H1 (cell line): Measurements from ENCODE around the gene MAGI2. TPM values are rescaled to one million over a fixed set of nuclear protein-coding genes. Genes with fewer than 3 reads are reported as not detected.

Experiments
- CTCF ChIA-PET: fragments of 300-600 bp; sonication (Branson Sonifier 250); formaldehyde crosslinking; loops from one replicate; lab custom pipeline; 2021; ENCODE audit not compliant: partially characterized antibody; lab: Charles Lee
- POLR2A ChIA-PET: fragments of 300-600 bp; sonication (Branson Sonifier 250); formaldehyde crosslinking; loops from one replicate; lab custom pipeline; 2021; ENCODE audit warnings: inconsistent platforms; ENCODE audit not compliant: partially characterized antibody; lab: Charles Lee
- DNase-seq, 2 experiments: peaks; one replicate each; pipeline versions ENCODE4 v3.0.0 to v3.0.0-alpha.2; 2010 to 2022; ENCODE audit warnings: low spot score in 2 of 2, low read depth in 1 of 2, mixed read lengths in 1 of 2
- FAIRE-seq: peaks from 2 replicates; lab custom pipeline; 2011; peaks lifted over from hg19 to GRCh38; lab: Jason Lieb, UNC
- H2AFZ ChIP-seq: 2 replicates; pipeline ENCODE4 v1.8.1; 2012; ENCODE audit warnings: low read length, inconsistent platforms
- H2AK5ac ChIP-seq: 2 replicates; pipeline ENCODE4 v1.6.1; 2013; ENCODE audit warnings: low read depth, low read length
- H2BK120ac ChIP-seq: replicated peaks from 2 replicates; pipeline ENCODE3; 2013; ENCODE audit warnings: low read depth, low read length, inconsistent platforms
- H2BK12ac ChIP-seq: 2 replicates; pipeline ENCODE4 v1.6.1; 2013; ENCODE audit warnings: low read depth, low read length
- H2BK15ac ChIP-seq: 2 replicates; pipeline ENCODE4 v1.6.1; 2013; ENCODE audit warnings: low read length
- H2BK20ac ChIP-seq: 2 replicates; pipeline ENCODE4 v1.6.1; 2013; ENCODE audit warnings: low read length
- H2BK5ac ChIP-seq: 2 replicates; pipeline ENCODE4 v1.6.1; 2013; ENCODE audit warnings: low read depth, low read length
- H3K14ac ChIP-seq: 2 replicates; pipeline ENCODE4 v1.6.1; 2013; ENCODE audit warnings: inconsistent platforms; ENCODE audit not compliant: insufficient read length
- H3K18ac ChIP-seq: 2 replicates; pipeline ENCODE4 v1.6.1; 2013; ENCODE audit warnings: low read length; ENCODE audit errors: extremely low read depth
- H3K23ac ChIP-seq: 2 replicates; pipeline ENCODE4 v1.6.1; 2013; ENCODE audit warnings: inconsistent platforms; ENCODE audit not compliant: insufficient read length
- H3K23me2 ChIP-seq: 2 replicates; pipeline ENCODE4 v1.6.1; 2013; ENCODE audit warnings: low read depth, low read length
- H3K27ac ChIP-seq: 2 replicates; pipeline ENCODE4 v1.6.1; 2011; ENCODE audit warnings: low read depth, low read length, inconsistent platforms
- H3K27me3 ChIP-seq, 4 experiments: replicated peaks in 1 of 4; 1 replicate in 1 of 4; 2 replicates in 3 of 4; pipeline versions ENCODE4 v1.6.1 to v1.8.1; 2011 to 2013; ENCODE audit warnings: low read length in 3 of 4, mild to moderate bottlenecking in 3 of 4, inconsistent platforms in 2 of 4, mixed read lengths in 2 of 4, moderate library complexity in 1 of 4; ENCODE audit not compliant: control insufficient read depth in 3 of 4, insufficient read depth in 3 of 4; ENCODE audit errors: extremely low read depth in 1 of 4
- H3K36me3 ChIP-seq, 4 experiments: 2 replicates each; pipeline versions ENCODE4 v1.6.1 to v1.8.1; 2011 to 2013; ENCODE audit warnings: mild to moderate bottlenecking in 4 of 4, low read length in 3 of 4, moderate library complexity in 2 of 4, control low read depth in 1 of 4, inconsistent platforms in 1 of 4; ENCODE audit not compliant: insufficient read depth in 4 of 4, control insufficient read depth in 2 of 4
- H3K4ac ChIP-seq: replicated peaks from 2 replicates; pipeline ENCODE3; 2013; ENCODE audit warnings: low read length, low read depth, mixed read lengths, inconsistent platforms; ENCODE audit not compliant: insufficient read length
- H3K4me1 ChIP-seq, 4 experiments: replicated peaks in 1 of 4; 1 replicate in 1 of 4; 2 replicates in 3 of 4; pipeline versions ENCODE4 v1.6.1 to v1.8.1; 2011 to 2013; ENCODE audit warnings: low read length in 3 of 4, inconsistent platforms in 2 of 4, mixed read lengths in 1 of 4; ENCODE audit not compliant: insufficient read depth in 4 of 4, control insufficient read depth in 3 of 4
- H3K4me2 ChIP-seq, 2 experiments: 2 replicates each; pipeline versions ENCODE4 v1.6.1 to v1.8.1; 2011 to 2013; ENCODE audit warnings: low read depth in 2 of 2, low read length in 2 of 2, control low read depth in 1 of 2, inconsistent platforms in 1 of 2, mild to moderate bottlenecking in 1 of 2; ENCODE audit not compliant: insufficient read depth in 1 of 2
- H3K4me3 ChIP-seq, 4 experiments: fragments of 200-600, 300-600 bp in 1 of 4; sonication (generic), shearing (Covaris generic), sonication (Bioruptor Twin) in 1 of 4; 2 replicates each; pipeline versions ENCODE4 v1.5.1 to v1.8.1; 2011 to 2016; ENCODE audit warnings: low read length in 4 of 4, low read depth in 3 of 4, control low read depth in 2 of 4, inconsistent platforms in 2 of 4, mild to moderate bottlenecking in 2 of 4, mixed read lengths in 1 of 4, moderate library complexity in 1 of 4; ENCODE audit not compliant: insufficient read depth in 2 of 4; ENCODE audit errors: extremely low read depth in 1 of 4
- H3K56ac ChIP-seq: replicated peaks from 2 replicates; pipeline ENCODE3; 2013; ENCODE audit warnings: low read depth, mild to moderate bottlenecking, mixed read lengths, low read length, inconsistent platforms; ENCODE audit not compliant: insufficient read length
- H3K79me1 ChIP-seq: 2 replicates; pipeline ENCODE4 v1.6.1; 2013; ENCODE audit warnings: low read depth, low read length, control low read depth
- H3K79me2 ChIP-seq, 2 experiments: 2 replicates each; pipeline versions ENCODE4 v1.6.1 to v1.8.1; 2012 to 2013; ENCODE audit warnings: low read length in 2 of 2, mild to moderate bottlenecking in 2 of 2, inconsistent platforms in 1 of 2; ENCODE audit not compliant: insufficient read depth in 2 of 2, control insufficient read depth in 1 of 2
- H3K9ac ChIP-seq, 4 experiments: replicated peaks in 1 of 4; 1 replicate in 1 of 4; 2 replicates in 3 of 4; pipeline versions ENCODE4 v1.6.1 to v1.8.1; 2011 to 2013; ENCODE audit warnings: low read depth in 3 of 4, low read length in 3 of 4, control low read depth in 2 of 4, mild to moderate bottlenecking in 2 of 4, moderate library complexity in 2 of 4, inconsistent platforms in 1 of 4; ENCODE audit errors: extremely low read depth in 1 of 4
- H3K9me3 ChIP-seq, 2 experiments: 2 replicates each; pipeline versions ENCODE4 v1.6.1 to v1.8.1; 2012 to 2013; ENCODE audit warnings: mild to moderate bottlenecking in 2 of 2, moderate library complexity in 2 of 2, control low read depth in 1 of 2, inconsistent platforms in 1 of 2, low read depth in 1 of 2, low read length in 1 of 2, mixed read lengths in 1 of 2; ENCODE audit not compliant: insufficient read depth in 2 of 2
- H4K20me1 ChIP-seq, 2 experiments: replicated peaks in 1 of 2; 2 replicates each; pipeline versions ENCODE3 to v1.8.1; 2011 to 2013; ENCODE audit warnings: inconsistent platforms in 2 of 2, low read length in 2 of 2, mild to moderate bottlenecking in 1 of 2; ENCODE audit not compliant: insufficient read depth in 2 of 2, control insufficient read depth in 1 of 2
- H4K5ac ChIP-seq: 2 replicates; pipeline ENCODE4 v1.6.1; 2013; ENCODE audit warnings: low read length, low read depth, mixed read lengths, inconsistent platforms; ENCODE audit not compliant: insufficient read length
- H4K8ac ChIP-seq: 2 replicates; pipeline ENCODE4 v1.8.0; 2013; ENCODE audit warnings: mild to moderate bottlenecking, moderate library complexity, low read length, inconsistent platforms; ENCODE audit not compliant: insufficient read depth; ENCODE audit errors: extremely low read depth
- H4K91ac ChIP-seq: replicated peaks from 2 replicates; pipeline ENCODE3; 2013; ENCODE audit warnings: low read length, mixed read lengths, inconsistent platforms; ENCODE audit not compliant: insufficient read length
- CTCF ChIP-seq, 3 experiments: IDR thresholded peaks; 1 replicate in 2 of 3; 2 replicates in 1 of 3; pipeline versions ENCODE4 v1.5.1 to v1.6.1; 2011; ENCODE audit warnings: low read length in 3 of 3, mild to moderate bottlenecking in 3 of 3, inconsistent platforms in 2 of 3, low read depth in 1 of 3, moderate library complexity in 1 of 3; ENCODE audit not compliant: insufficient read depth in 1 of 3; ENCODE audit errors: control extremely low read depth in 1 of 3
- NRF1 ChIP-seq: IDR thresholded peaks from 2 replicates; pipeline ENCODE4 v1.6.1; 2011; ENCODE audit warnings: mild to moderate bottlenecking, low read depth, low read length, improper control_type of control experiment
- POLR2AphosphoS5 ChIP-seq: IDR thresholded peaks from 2 replicates; pipeline ENCODE4 v1.6.1; 2011; ENCODE audit warnings: low read depth, low read length
- RFX5 ChIP-seq: IDR thresholded peaks from 2 replicates; pipeline ENCODE4 v1.6.1; 2011; ENCODE audit warnings: low read depth, low read length, improper control_type of control experiment, borderline replicate concordance
- WGBS, 2 experiments: shearing (Covaris generic) in 1 of 2; methylation state at CpG; one replicate each; pipeline versions ENCODE4 v1.1.6 to v1.1.7; 2013 to 2015; ENCODE audit warnings: low lambda C conversion rate in 2 of 2, mixed read lengths in 2 of 2, inconsistent platforms in 1 of 2, low coverage in 1 of 2, missing lambda C conversion rate in 1 of 2; ENCODE audit not compliant: insufficient replicate concordance in 2 of 2, insufficient coverage in 1 of 2, insufficient read length in 1 of 2; ENCODE audit errors: extremely low coverage in 1 of 2, missing lambda C conversion rate in 1 of 2; 5-methylcytosine and 5-hydroxymethylcytosine counted together
- polyA plus RNA-seq, 7 experiments: library from polyadenylated mRNA; depleted of rRNA in 3 of 7; stranded (reverse) in 5 of 7; unstranded in 2 of 7; fragments of >200 nt in 5 of 7; fragments of 200-250 nt in 2 of 7; gene quantifications; 1 replicate in 5 of 7; 2 replicates in 1 of 7; 4 replicates in 1 of 7; pipeline versions ENCODE4 v1.2.1 to v1.2.3, GENCODE V29; 2011 to 2013; ENCODE audit warnings: missing spikeins in 2 of 7, mixed read lengths in 2 of 7
- total RNA-seq: library from RNA; stranded (reverse); fragmentation: NEBNext Ultra II Directional; extraction: Animal tissue kit (Norgen Biotek cat#: 25700); gene quantifications from 2 replicates; pipeline ENCODE4 v1.2.1, GENCODE V29; 2021

The MAGI2 gene
- total and polyA plus RNA-seq, 2 of the 8 experiments (the other 6 are each of a cell fraction or from before 2014, with no cell fraction given): 6.0 to 27.3 TPM

- H3K27ac ChIP-seq: no peak overlapping the region
- H2AK5ac ChIP-seq: no peak overlapping the region
- no peaks in the 10 kb centered on the region for H3K9me3 ChIP-seq
- H3K36me3 ChIP-seq: no peaks in the 10 kb centered on the region
- H2AFZ ChIP-seq: no peak overlapping the region
- 92% methylated on average over 5 of the region's 5 CpGs; no CpG with 5 or more reads in 1 of the 2 experiments for WGBS, 2 experiments
- no peak overlapping the region for H3K18ac ChIP-seq
- H3K4me2 ChIP-seq: no peak overlapping the region
- ChIA-PET POLR2A (no interaction called here), CTCF (interaction anchor here (0.6 kb wide), 1 partner anchor 45 kb away, joined by 3 read pairs; no protein-coding TSS in a partner anchor)
- no peak overlapping the region for H2BK12ac ChIP-seq
- H4K8ac ChIP-seq: no peak overlapping the region
- FAIRE-seq (no peak), DNase-seq (no peak)
- H3K79me1 ChIP-seq: no peaks in the 10 kb centered on the region
- no peak overlapping the region for H2BK5ac ChIP-seq
- no peak for TF ChIP-seq POLR2AphosphoS5
- no peak for TF ChIP-seq RFX5
- TF ChIP-seq NRF1: no peak
- no peak for TF ChIP-seq CTCF (IDR thresholded peaks at IDR 0.05; ENCODE audit: control extremely low read depth in 1 of 3, insufficient read depth in 1 of 3, low read depth in 1 of 3, low read length in 3 of 3)
- H3K9ac ChIP-seq: no peak overlapping the region
- H3K14ac ChIP-seq: no peak overlapping the region
- H3K23ac ChIP-seq: no peak overlapping the region
- no peaks in the 10 kb centered on the region for H3K23me2 ChIP-seq
- H3K79me2 ChIP-seq: no peaks in the 10 kb centered on the region
- H2BK20ac ChIP-seq: no peak overlapping the region
- no peak overlapping the region for H2BK15ac ChIP-seq
- H4K5ac ChIP-seq: no peak overlapping the region
- H3K56ac ChIP-seq: no peak overlapping the region
- no peak overlapping the region for H3K4me3 ChIP-seq
- H2BK120ac ChIP-seq: no peak overlapping the region
- H4K91ac ChIP-seq: no peak overlapping the region
- no peaks in the 10 kb centered on the region for H3K27me3 ChIP-seq
- no peak overlapping the region for H3K4ac ChIP-seq
- no peaks in the 10 kb centered on the region for H3K4me1 ChIP-seq
- H4K20me1 ChIP-seq: no peaks in the 10 kb centered on the region
These were observed 1156.7 kb downstream of the MAGI2 start for GRCh38 chr7:78296644-78297371.
